ENCODE results near the gene DIO3. TPM values are rescaled to one million over a fixed set of nuclear protein-coding genes. Genes with fewer than 3 reads are reported as not detected.
"Not testable (repeated sequence)": the region's sequence is repeated elsewhere in the genome, so short reads cannot be mapped to it uniquely, and the experiment has no call there.

Gene DIO3
- total RNA-seq, 1 donor from 2014 or later, result not detected

- no peak for DNase-seq
- TF ChIP-seq, protein P1, sequence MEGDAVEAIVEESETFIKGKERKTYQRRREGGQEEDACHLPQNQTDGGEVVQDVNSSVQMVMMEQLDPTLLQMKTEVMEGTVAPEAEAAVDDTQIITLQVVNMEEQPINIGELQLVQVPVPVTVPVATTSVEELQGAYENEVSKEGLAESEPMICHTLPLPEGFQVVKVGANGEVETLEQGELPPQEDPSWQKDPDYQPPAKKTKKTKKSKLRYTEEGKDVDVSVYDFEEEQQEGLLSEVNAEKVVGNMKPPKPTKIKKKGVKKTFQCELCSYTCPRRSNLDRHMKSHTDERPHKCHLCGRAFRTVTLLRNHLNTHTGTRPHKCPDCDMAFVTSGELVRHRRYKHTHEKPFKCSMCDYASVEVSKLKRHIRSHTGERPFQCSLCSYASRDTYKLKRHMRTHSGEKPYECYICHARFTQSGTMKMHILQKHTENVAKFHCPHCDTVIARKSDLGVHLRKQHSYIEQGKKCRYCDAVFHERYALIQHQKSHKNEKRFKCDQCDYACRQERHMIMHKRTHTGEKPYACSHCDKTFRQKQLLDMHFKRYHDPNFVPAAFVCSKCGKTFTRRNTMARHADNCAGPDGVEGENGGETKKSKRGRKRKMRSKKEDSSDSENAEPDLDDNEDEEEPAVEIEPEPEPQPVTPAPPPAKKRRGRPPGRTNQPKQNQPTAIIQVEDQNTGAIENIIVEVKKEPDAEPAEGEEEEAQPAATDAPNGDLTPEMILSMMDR (IDR thresholded peaks at IDR 0.05; ENCODE audit: borderline replicate concordance), result no peak
- H3K27me3 ChIP-seq (ENCODE audit: low read depth), result peaks cover 93% of the 10 kb centered on the region
- H3K4me1 ChIP-seq, result peaks cover 16% of the 10 kb centered on the region
- H3K27ac ChIP-seq (replicated peaks), result no peak overlapping the region
- peaks cover 17% of the 10 kb centered on the region for H3K9me3 ChIP-seq (replicated peaks)
- H3K4me3 ChIP-seq, result peak overlapping the region; percentile 54
- H3K36me3 ChIP-seq, result no peaks in the 10 kb centered on the region
- intact Hi-C loops (cut with micrococcal nuclease), result no loop called here
Observed at GRCh38 chr14:101564819-101565698, 3.8 kb downstream of the DIO3 start.

DNA sequence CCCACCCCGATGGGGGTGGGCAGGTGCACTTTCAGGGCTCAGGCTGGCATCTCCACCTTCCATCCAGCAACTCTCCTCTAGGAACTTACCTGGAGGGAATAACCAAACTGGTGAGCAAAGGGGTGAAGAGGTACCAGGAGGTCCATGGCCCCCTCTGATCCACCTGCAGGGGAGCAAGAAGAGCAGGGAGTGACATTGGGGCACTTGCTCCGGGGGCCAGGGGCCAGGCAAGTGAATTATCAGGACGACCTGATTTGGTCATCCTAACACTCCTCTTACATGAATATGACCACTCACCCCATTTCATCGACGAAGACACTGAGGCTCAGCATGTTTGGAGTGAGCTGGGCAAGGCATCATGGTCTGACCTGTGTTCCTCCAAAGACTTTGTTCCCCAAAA lies 6.0 kb downstream of the DIO3 start:
- H3K27ac ChIP-seq (replicated peaks), result no peak overlapping the region
- TF ChIP-seq, protein P1 (IDR thresholded peaks at IDR 0.05; ENCODE audit: borderline replicate concordance), result no peak
- no peaks in the 10 kb centered on the region for H3K36me3 ChIP-seq
- peaks cover 92% of the 10 kb centered on the region for H3K27me3 ChIP-seq (ENCODE audit: low read depth)
- H3K9me3 ChIP-seq (replicated peaks), result peaks cover 5% of the 10 kb centered on the region
- intact Hi-C loops (cut with micrococcal nuclease), result no loop called here
- peaks cover 15% of the 10 kb centered on the region for H3K4me1 ChIP-seq
- H3K4me3 ChIP-seq, result no peak overlapping the region
- no peak for DNase-seq

GRCh38 chr14:101571004-101571403 lies 9.7 kb downstream of the DIO3 start:
- no peak for DNase-seq
- TF ChIP-seq, protein P1 (IDR thresholded peaks at IDR 0.05; ENCODE audit: borderline replicate concordance), result no peak
- no peak overlapping the region for H3K27ac ChIP-seq (replicated peaks)
- peaks cover 91% of the 10 kb centered on the region for H3K27me3 ChIP-seq (ENCODE audit: low read depth)
- H3K4me1 ChIP-seq, result no peaks in the 10 kb centered on the region
- H3K9me3 ChIP-seq (replicated peaks), result no peaks in the 10 kb centered on the region
- no peaks in the 10 kb centered on the region for H3K36me3 ChIP-seq
- no peak overlapping the region for H3K4me3 ChIP-seq
- intact Hi-C loops (cut with micrococcal nuclease), result no loop called here

DNA sequence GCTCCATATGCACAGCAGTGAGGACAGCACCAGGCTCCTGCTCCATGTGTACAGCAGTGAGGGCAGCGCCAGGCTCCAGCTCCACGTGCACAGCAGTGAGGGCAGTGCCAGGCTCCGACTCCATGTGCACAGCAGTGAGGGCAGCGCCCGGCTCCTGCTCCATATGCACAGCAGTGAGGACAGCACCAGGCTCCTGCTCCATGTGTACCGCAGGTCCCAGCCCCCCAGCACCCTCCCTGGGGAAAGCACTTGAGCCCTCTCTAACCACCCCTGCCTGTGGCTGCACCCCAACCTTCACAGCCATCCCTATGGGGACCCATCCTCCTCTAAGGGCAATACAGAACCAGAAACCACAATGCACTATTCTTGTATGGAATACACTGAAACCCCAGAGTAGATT lies 11.2 kb downstream of the DIO3 start:
- H3K27ac ChIP-seq (replicated peaks); intact Hi-C loops (cut with micrococcal nuclease); DNase-seq; H3K4me3 ChIP-seq; H3K36me3 ChIP-seq; H3K9me3 ChIP-seq (replicated peaks); H3K4me1 ChIP-seq: not testable (repeated sequence)
- H3K27me3 ChIP-seq (ENCODE audit: low read depth), result peaks cover 91% of the 10 kb centered on the region

DNA sequence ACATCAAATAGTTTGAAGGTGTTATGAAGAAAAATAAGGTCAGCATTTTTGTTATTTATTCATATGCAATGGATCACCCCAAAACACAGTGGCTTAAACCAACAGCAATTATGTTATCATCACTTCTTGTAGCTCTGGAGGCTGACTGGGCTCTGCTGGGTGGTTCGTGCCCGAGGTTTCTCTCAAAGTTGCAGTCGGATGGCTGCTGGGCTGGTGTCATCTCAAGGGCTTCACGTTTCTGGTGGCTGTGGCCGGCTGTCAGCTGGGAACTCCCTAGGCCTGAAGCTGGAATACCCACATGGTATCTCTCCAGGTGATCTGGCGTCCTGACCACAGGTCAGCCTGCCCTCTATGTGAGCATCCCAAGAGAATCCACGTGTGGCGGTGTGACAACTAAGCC lies 12.0 kb downstream of the DIO3 start:
- TF ChIP-seq, protein P1 (IDR thresholded peaks at IDR 0.05; ENCODE audit: borderline replicate concordance), result no peak
- no peaks in the 10 kb centered on the region for H3K36me3 ChIP-seq
- DNase-seq, result no peak
- H3K27me3 ChIP-seq (ENCODE audit: low read depth), result peaks cover 90% of the 10 kb centered on the region
- no peak overlapping the region for H3K27ac ChIP-seq (replicated peaks)
- no peaks in the 10 kb centered on the region for H3K9me3 ChIP-seq (replicated peaks)
- no peak overlapping the region for H3K4me3 ChIP-seq
- H3K4me1 ChIP-seq, result no peaks in the 10 kb centered on the region
- intact Hi-C loops (cut with micrococcal nuclease), result no loop called here

- H3K9me3 ChIP-seq (replicated peaks), result no peaks in the 10 kb centered on the region
- no peaks in the 10 kb centered on the region for H3K36me3 ChIP-seq
- peaks cover 88% of the 10 kb centered on the region for H3K27me3 ChIP-seq (ENCODE audit: low read depth)
- no peak overlapping the region for H3K4me3 ChIP-seq
- TF ChIP-seq, protein P1 (IDR thresholded peaks at IDR 0.05; ENCODE audit: borderline replicate concordance), result no peak
- intact Hi-C loops (cut with micrococcal nuclease), result no loop called here
- no peaks in the 10 kb centered on the region for H3K4me1 ChIP-seq
- H3K27ac ChIP-seq (replicated peaks), result no peak overlapping the region
- no peak for DNase-seq
Observed at GRCh38 chr14:101575581-101575980, 14.3 kb downstream of the DIO3 start.

All from left ventricle myocardium inferior (tissue), 1 donor.